HG02642 (cell line): ENCODE data around the gene LRRC4C.
A peak's percentile ranks its signal among the peaks of the same experiment; 100 is the strongest.

Experiments
- ATAC-seq: cut with Tn5 transposase; IDR thresholded peaks from one replicate; pipeline ENCODE4 v1.9.1; 2021; ENCODE audit warnings: mild to moderate bottlenecking; ENCODE audit not compliant: unreplicated experiment, poor library complexity

Gene LRRC4C

DNA sequence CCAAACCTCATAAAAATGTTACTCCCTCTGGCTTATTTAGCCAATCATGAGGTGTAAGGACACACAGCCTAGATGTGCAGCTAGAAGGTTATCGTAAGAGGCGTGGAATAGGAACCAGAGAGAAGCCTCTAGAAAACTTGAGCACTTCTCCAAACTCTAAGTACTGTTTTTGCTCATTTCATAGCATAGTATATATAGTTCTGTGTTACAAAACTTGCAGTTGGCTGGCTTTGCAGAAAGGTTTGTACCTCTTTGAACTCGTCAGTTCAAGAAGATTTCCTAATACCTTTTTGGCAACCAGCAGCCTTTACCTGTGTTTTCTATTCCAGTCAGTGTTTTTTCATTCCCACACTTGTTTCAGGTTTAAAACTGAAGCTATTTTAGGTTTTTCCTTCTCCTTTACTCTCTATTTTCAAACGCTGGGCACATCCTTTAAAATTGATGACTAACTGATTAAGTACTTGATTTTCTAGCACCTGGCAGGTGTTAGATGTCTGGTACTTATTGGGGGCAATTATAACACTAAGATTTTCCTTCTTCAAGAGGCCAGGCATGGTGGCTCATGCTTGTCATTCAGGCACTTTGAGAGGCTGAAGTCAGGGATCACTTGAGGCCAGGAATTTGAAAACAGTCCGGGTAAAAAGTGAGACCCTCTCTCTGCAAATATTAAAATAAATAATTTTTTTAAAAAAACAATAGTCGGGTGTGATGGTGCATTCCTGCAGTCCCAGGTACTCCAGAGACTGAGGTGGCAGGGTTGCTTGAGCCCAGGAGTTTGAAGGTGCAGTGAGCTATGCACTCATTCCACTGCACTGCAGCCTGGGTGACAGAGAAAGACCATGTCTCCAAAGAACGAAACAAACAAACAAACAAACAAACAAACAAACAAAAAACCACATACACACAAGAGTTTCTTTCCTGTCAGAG, 125.2 kb downstream of the LRRC4C start:
- ATAC-seq: no peak

- ATAC-seq: no peak
Observed at GRCh38 chr11:41333357-41333756, 126.1 kb downstream of the LRRC4C start.

GRCh38 chr11:41328324-41328723, 131.1 kb downstream of the LRRC4C start:
- no peak for ATAC-seq

DNA sequence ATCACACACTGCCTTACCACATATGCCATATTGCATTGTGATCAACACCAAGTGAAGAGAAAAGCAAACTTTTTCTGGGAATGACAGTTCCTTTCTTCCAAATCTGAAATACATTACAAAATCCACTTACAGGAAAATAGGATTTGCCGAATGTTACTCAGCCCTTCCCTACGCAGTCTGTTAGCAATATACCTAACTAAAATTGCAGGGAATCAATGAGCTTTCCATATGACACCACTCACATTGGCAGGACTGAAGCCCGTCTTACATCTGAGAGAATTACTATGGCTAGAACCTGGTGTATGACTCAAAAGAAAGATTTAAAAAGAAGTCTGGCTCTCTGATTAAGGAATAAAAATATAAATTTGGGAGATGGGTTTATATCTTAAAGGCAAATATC, 136.0 kb downstream of the LRRC4C start:
- no peak for ATAC-seq

DNA sequence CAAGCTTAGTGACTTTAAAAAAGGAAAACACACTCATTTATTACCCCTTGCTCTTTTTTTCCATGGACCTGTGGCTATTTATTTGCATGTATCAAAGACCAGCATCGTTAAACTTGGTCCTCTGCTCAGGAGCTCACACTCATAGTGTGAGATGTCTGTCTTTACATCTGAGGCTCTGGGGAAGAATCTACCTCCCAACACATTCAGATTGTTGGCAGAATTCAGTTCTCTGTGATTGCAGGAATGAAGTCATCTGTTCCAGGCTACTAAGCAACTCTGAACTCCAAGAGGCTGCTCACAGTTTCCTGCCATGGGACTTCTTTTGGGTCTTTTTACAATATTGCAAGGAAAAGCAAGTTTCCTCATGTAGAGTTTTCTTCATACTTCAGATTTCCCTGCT, 138.8 kb downstream of the LRRC4C start:
- ATAC-seq: peak; percentile 34

- peak; percentile 47 for ATAC-seq
Observed at GRCh38 chr11:41320238-41320637, 139.2 kb downstream of the LRRC4C start.

- ATAC-seq: no peak
Observed at GRCh38 chr11:41319434-41319833, 140.0 kb downstream of the LRRC4C start.

GRCh38 chr11:41316751-41317150, 142.7 kb downstream of the LRRC4C start:
- no peak for ATAC-seq

- no peak for ATAC-seq
Observed at GRCh38 chr11:41313226-41313625, 146.2 kb downstream of the LRRC4C start.

DNA sequence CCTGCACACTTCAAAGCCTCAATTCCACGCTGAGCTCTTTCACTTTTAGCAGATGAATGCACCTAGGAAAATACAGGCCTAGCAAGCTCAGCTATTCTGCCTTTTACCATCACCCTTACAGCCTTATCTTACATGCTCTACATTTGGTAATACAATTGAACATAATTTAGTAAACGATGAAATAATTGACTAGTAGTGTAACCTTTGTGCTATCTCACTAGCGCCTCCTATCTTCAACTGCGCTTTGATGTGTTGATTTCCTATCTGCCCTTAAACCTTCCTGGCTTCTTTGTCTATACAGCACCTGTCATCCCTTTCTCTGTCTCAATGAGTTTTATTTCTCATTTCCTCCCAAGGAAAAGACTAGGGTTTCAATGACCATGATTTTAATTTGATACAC, 149.7 kb downstream of the LRRC4C start:
- peak; percentile 14 for ATAC-seq

DNA sequence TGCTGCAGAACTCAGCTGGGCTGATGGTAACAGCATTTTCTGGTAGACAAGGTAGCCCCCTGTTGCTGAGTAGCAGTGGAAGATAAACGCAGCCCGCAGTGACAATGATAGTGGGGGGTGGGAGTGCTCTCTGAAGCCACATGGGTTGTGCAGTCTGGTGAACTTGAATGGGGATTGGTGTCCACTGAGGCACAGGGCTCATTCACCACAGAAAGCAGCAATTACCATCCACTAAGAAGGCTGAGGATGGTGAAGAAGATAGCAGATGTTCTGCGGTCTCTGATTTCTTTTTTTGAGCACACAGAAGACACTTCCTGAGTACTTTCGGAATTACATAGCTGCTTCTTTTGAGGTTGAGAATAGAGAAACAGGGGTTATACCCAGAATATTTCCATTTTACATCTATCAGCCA, 150.3 kb downstream of the LRRC4C start:
- peak; percentile 85 for ATAC-seq

- no peak for ATAC-seq
Observed at GRCh38 chr11:41308286-41308685, 151.2 kb downstream of the LRRC4C start.

- no peak for ATAC-seq
Observed at GRCh38 chr11:41307296-41308080, 152.0 kb downstream of the LRRC4C start.

DNA sequence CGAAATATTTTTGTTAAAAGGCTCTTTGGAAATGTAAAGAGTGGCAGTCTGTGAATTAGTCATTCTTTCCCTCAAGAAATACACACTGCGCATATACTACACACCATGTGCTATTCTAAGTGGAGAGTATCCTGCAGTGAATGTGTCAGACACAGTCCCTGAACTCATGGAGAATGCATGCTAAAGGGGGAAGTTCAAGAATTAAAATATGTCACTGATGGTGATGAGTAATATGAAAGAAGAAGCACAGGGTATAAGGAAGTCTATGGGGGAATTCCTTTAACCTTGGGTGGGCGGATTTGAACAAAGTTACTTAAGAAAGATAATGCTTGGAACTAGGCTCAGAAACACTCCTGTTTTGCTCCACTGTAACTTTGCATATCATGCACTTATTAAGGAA, 153.0 kb downstream of the LRRC4C start:
- peak; percentile 29 for ATAC-seq

DNA sequence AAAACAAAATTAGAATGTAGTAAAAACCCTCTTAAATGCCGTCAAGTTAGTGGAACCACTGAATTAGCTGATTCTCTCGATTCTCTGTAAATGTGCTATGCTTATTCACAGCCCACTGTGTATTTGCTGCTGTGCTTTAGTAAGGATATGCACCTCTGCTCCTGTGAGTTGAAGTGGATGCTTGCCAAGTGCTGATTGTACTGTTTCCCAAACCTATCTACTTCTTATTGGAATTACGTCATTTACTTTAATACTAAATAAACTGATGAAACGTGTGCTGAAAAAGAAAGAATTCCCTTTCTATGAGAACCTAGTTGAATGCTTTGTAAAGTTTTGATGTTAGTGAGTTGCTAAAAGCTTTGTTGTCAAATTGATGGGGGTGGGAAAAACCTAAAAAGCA, 158.4 kb downstream of the LRRC4C start:
- no peak for ATAC-seq

DNA sequence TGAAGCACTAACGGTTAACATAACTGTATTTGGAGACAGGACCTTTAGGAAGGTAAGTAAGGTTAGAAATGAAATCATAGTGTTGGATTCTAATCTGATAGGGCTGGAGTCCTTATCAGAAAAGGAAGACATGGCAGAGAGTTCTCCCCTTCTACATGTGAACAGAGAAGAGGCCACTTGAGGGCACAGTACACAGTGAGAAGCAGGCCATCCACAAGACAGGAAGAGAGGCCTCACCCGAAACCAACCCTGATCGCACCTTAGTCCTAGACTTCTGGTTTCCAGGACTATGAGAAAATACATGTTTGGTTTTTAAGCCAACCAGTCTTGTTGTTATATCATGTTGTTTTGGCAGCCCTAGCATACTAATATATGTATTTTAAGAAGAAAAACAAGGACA, 170.0 kb downstream of the LRRC4C start:
- ATAC-seq: peak; percentile 95

DNA sequence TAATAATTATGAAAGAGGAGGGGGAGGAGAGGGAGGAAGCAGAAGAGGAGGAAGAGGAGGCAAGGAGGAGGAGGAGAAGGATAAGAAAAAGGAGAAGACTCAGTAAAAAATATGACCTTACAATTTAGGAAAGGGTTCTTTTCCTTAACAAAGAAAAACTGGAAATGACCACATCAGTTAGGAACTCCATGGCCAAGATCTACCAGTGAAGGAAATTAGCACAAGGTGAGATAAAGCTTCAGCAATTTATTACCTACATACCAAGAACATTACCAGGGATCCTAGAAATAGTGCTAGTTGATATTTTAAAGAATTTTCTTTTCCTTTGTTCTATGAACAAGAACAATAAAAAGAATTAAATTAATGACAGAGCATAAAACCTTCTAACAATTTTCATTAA, 172.7 kb downstream of the LRRC4C start:
- no peak for ATAC-seq

DNA sequence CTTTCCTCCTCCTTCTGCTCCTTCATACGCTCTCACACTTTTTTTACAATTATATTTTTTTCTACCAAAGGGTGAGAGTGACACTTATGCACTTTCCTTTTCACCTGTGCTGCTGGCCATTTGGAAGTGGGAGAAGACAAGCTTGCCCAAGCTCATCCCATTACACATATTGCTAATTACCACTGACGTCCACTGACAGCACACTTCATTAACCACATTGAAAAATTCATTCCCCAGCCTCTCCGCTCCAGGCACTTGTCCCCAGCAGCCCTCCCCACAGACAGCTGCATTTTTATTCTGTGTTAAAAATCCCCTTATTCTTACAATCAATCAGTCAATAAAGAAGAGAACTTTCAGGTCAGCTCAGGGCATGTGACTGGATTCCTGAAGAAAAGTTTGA, 175.1 kb downstream of the LRRC4C start:
- no peak for ATAC-seq

DNA sequence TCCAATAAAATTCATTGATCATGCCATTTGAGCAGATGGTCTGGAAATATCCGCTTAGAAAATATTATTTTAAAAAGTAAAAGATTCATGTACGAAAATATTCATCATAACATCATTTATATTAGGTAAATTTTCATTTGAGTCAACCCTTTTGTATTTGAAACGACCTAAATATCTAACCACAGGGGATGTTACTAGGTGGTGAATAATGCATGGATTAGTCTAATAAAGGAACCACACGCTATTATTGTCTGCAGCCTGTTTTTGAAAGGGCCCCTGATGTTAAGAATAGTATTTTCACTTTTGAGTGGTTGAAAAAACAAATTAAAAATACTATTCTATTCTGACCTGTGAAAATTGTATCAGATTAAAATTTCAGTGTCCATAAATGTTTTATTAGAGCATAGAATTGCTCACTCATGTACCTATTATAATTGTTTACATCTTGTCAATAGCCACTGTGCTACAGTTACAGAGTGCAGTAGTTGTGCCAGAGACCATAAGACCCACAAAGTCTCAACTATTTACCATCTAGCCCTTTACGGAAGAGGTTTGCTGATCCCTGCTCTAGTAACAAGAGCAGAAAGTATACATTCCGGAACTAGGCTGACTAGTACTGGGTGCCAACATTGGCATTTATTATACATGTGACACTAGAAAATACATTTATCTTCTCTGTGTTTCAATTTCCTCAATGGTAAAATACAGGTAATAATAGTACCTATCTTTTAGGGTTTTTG, 176.1 kb downstream of the LRRC4C start:
- no peak for ATAC-seq

DNA sequence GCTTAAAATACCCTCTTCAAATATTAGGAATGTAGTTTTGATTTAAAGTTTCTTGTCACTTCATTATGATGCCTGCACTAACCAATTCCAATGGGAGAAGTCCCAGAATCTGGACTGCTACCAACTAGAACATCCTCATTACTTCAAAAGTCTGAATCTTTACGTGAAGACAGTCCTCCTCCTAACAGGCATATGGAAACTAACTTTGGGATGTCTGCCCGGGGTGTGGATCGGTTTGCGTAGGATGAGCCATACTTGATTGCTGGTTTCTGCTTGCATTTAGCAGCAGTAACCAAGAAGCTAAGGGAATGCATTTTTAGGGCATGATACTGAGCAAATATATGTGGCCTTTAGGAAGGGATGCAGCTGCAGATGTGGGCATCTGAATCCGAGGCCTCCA, 177.1 kb downstream of the LRRC4C start:
- no peak for ATAC-seq
